ENCODE results near the gene CARD11. TPM values are rescaled to one million over a fixed set of nuclear protein-coding genes. Genes with fewer than 3 reads are reported as not detected.
A peak's percentile ranks its signal among the peaks of the same experiment; 100 is the strongest.

CARD11 gene
- total RNA-seq, 6 experiments from 2014 or later = 0.37 to 0.90 (median 0.50) TPM

- 5% methylated on average over 6 of the region's 12 CpGs for WGBS (ENCODE audit: insufficient coverage, low coverage, low lambda C conversion rate, missing lambda C conversion rate)
- Histone ChIP-seq H3K27ac (no peak overlapping the region), H3K36me3 (no peaks in the 10 kb centered on the region), H3K27me3 (no peaks in the 10 kb centered on the region), H3K4me1 (no peaks in the 10 kb centered on the region), H3K9me3 (no peaks in the 10 kb centered on the region), H3K4me3 (no peak overlapping the region)
- TF ChIP-seq CTCF (IDR thresholded peaks at IDR 0.05) (peak; percentile 47 to 65 (median 54)), POLR2A (IDR thresholded peaks at IDR 0.05) (no peak)
- intact Hi-C loops (cut with DNase I) = loop anchor here (10.0 kb wide), 1 partner anchor 268 kb away; no protein-coding TSS in a partner anchor
- ATAC-seq (peak; percentile 76 to 91 (median 84)), DNase-seq (peak in 1 of 3 donors; percentile 53)
Measured at GRCh38 chr7:2886900-2887299, 156.8 kb downstream of the CARD11 start.

GRCh38 chr7:2886391-2886790 is 157.3 kb downstream of the CARD11 start:
- no peaks in the 10 kb centered on the region for H3K9me3 ChIP-seq
- intact Hi-C loops (cut with DNase I) = loop anchor here (10.0 kb wide), 1 partner anchor 268 kb away; no protein-coding TSS in a partner anchor
- no peak overlapping the region for H3K4me3 ChIP-seq
- no peaks in the 10 kb centered on the region for H3K27me3 ChIP-seq
- 40% methylated on average over 1 of the region's 5 CpGs for WGBS (ENCODE audit: insufficient coverage, low coverage, low lambda C conversion rate, missing lambda C conversion rate)
- ATAC-seq (no peak), DNase-seq (no peak)
- no peak overlapping the region for H3K27ac ChIP-seq
- TF ChIP-seq POLR2A (IDR thresholded peaks at IDR 0.05) (no peak), CTCF (IDR thresholded peaks at IDR 0.05) (no peak)
- H3K4me1 ChIP-seq = no peaks in the 10 kb centered on the region
- no peaks in the 10 kb centered on the region for H3K36me3 ChIP-seq

GRCh38 chr7:2884161-2884560 is 159.5 kb downstream of the CARD11 start:
- Histone ChIP-seq H3K4me3 (no peak overlapping the region), H3K27ac (no peak overlapping the region), H3K36me3 (no peaks in the 10 kb centered on the region), H3K9me3 (no peaks in the 10 kb centered on the region), H3K27me3 (no peaks in the 10 kb centered on the region), H3K4me1 (no peaks in the 10 kb centered on the region)
- WGBS (ENCODE audit: insufficient coverage, low coverage, low lambda C conversion rate, missing lambda C conversion rate) = 65% methylated on average over 6 of the region's 9 CpGs
- DNase-seq = no peak
- TF ChIP-seq CTCF (IDR thresholded peaks at IDR 0.05) (no peak), POLR2A (IDR thresholded peaks at IDR 0.05) (no peak)
- intact Hi-C loops (cut with DNase I) = loop anchor here (10.0 kb wide), 1 partner anchor 271 kb away; no protein-coding TSS in a partner anchor
- no peak for ATAC-seq

- H3K4me3 ChIP-seq = no peak overlapping the region
- intact Hi-C loops (cut with DNase I) = loop anchor here (10.0 kb wide), 1 partner anchor 272 kb away; no protein-coding TSS in a partner anchor
- DNase-seq (no peak), ATAC-seq (no peak)
- TF ChIP-seq POLR2A (IDR thresholded peaks at IDR 0.05) = no peak
- no peak for TF ChIP-seq CTCF (IDR thresholded peaks at IDR 0.05)
- H3K4me1 ChIP-seq = no peaks in the 10 kb centered on the region
- no peaks in the 10 kb centered on the region for H3K9me3 ChIP-seq
- 33% methylated on average over 1 of the region's 17 CpGs for WGBS (ENCODE audit: insufficient coverage, low coverage, low lambda C conversion rate, missing lambda C conversion rate)
- H3K27ac ChIP-seq = no peak overlapping the region
- H3K27me3 ChIP-seq = no peaks in the 10 kb centered on the region
- no peaks in the 10 kb centered on the region for H3K36me3 ChIP-seq
Measured at GRCh38 chr7:2883101-2883500, 160.6 kb downstream of the CARD11 start.

Data from right lobe of liver (tissue), 6 donors.